ENCODE results near the gene SUMO1.
A peak's percentile ranks its signal among the peaks of the same experiment; 100 is the strongest.

Gene SUMO1

GRCh38 chr2:202203348-202203747, 35.0 kb downstream of the SUMO1 start:
- DNase-seq, result no peak
- in situ Hi-C loops (cut with MboI; ENCODE audit: low pct_unique_long_range_greater_than_20kb, low sequenced_read_pairs), result no loop called here

- in situ Hi-C loops (cut with MboI; ENCODE audit: low pct_unique_long_range_greater_than_20kb, low sequenced_read_pairs), result no loop called here
- DNase-seq, result no peak
Observed at GRCh38 chr2:202201220-202202160, 36.9 kb downstream of the SUMO1 start.

GRCh38 chr2:202196727-202197126, 41.7 kb downstream of the SUMO1 start:
- peak; percentile 79 for DNase-seq
- in situ Hi-C loops (cut with MboI; ENCODE audit: low pct_unique_long_range_greater_than_20kb, low sequenced_read_pairs), result no loop called here

- DNase-seq, result no peak
- in situ Hi-C loops (cut with MboI; ENCODE audit: low pct_unique_long_range_greater_than_20kb, low sequenced_read_pairs), result no loop called here
Observed at GRCh38 chr2:202194418-202194817, 44.0 kb downstream of the SUMO1 start.

- DNase-seq, result no peak
- in situ Hi-C loops (cut with MboI; ENCODE audit: low pct_unique_long_range_greater_than_20kb, low sequenced_read_pairs), result no loop called here
Observed at GRCh38 chr2:202193881-202194353, 44.5 kb downstream of the SUMO1 start.

- in situ Hi-C loops (cut with MboI; ENCODE audit: low pct_unique_long_range_greater_than_20kb, low sequenced_read_pairs), result no loop called here
Observed at GRCh38 chr2:202193305-202193704, 45.1 kb downstream of the SUMO1 start.

GRCh38 chr2:202187570-202187969, 50.8 kb downstream of the SUMO1 start:
- in situ Hi-C loops (cut with MboI; ENCODE audit: low pct_unique_long_range_greater_than_20kb, low sequenced_read_pairs), result no loop called here
- no peak for DNase-seq

More at GRCh38 chr2:202193305-202193704, 45.1 kb downstream of the SUMO1 start:
- DNase-seq, result no peak

GRCh38 chr2:202186641-202187202, 51.7 kb downstream of the SUMO1 start:
- DNase-seq, result no peak
- in situ Hi-C loops (cut with MboI; ENCODE audit: low pct_unique_long_range_greater_than_20kb, low sequenced_read_pairs), result no loop called here

- no peak for DNase-seq
- in situ Hi-C loops (cut with MboI; ENCODE audit: low pct_unique_long_range_greater_than_20kb, low sequenced_read_pairs), result no loop called here
Observed at GRCh38 chr2:202185156-202185555, 53.2 kb downstream of the SUMO1 start.

GRCh38 chr2:202184557-202184956, 53.8 kb downstream of the SUMO1 start:
- in situ Hi-C loops (cut with MboI; ENCODE audit: low pct_unique_long_range_greater_than_20kb, low sequenced_read_pairs), result no loop called here
- DNase-seq, result no peak

- DNase-seq, result peak; percentile 77
- in situ Hi-C loops (cut with MboI; ENCODE audit: low pct_unique_long_range_greater_than_20kb, low sequenced_read_pairs), result no loop called here
Observed at GRCh38 chr2:202178346-202178958, 59.9 kb downstream of the SUMO1 start.

GRCh38 chr2:202172439-202173211, 65.8 kb downstream of the SUMO1 start:
- in situ Hi-C loops (cut with MboI; ENCODE audit: low pct_unique_long_range_greater_than_20kb, low sequenced_read_pairs), result no loop called here

GRCh38 chr2:202171241-202171825, 67.1 kb downstream of the SUMO1 start:
- in situ Hi-C loops (cut with MboI; ENCODE audit: low pct_unique_long_range_greater_than_20kb, low sequenced_read_pairs), result no loop called here
- no peak for DNase-seq

More at GRCh38 chr2:202172439-202173211, 65.8 kb downstream of the SUMO1 start:
- no peak for DNase-seq

- no peak for DNase-seq
- in situ Hi-C loops (cut with MboI; ENCODE audit: low pct_unique_long_range_greater_than_20kb, low sequenced_read_pairs), result no loop called here
Observed at GRCh38 chr2:202169832-202170424, 68.5 kb downstream of the SUMO1 start.

- DNase-seq, result no peak
- in situ Hi-C loops (cut with MboI; ENCODE audit: low pct_unique_long_range_greater_than_20kb, low sequenced_read_pairs), result no loop called here
Observed at GRCh38 chr2:202169131-202169530, 69.3 kb downstream of the SUMO1 start.

- no peak for DNase-seq
- in situ Hi-C loops (cut with MboI; ENCODE audit: low pct_unique_long_range_greater_than_20kb, low sequenced_read_pairs), result no loop called here
Observed at GRCh38 chr2:202165945-202166344, 72.5 kb downstream of the SUMO1 start.

- in situ Hi-C loops (cut with MboI; ENCODE audit: low pct_unique_long_range_greater_than_20kb, low sequenced_read_pairs), result no loop called here
- DNase-seq, result no peak
Observed at GRCh38 chr2:202165208-202165607, 73.2 kb downstream of the SUMO1 start.

GRCh38 chr2:202164411-202164810, 74.0 kb downstream of the SUMO1 start:
- DNase-seq, result no peak
- in situ Hi-C loops (cut with MboI; ENCODE audit: low pct_unique_long_range_greater_than_20kb, low sequenced_read_pairs), result no loop called here

All from KBM-7 (cell line).